Activated naive CD8-positive, alpha-beta T cell treated with anti-CD3 and anti-CD28 coated beads, Interleukin-2, amount 50 U/mL, for 16 hours (primary cell): ENCODE measurements around the gene KNSTRN.
A peak's percentile ranks its signal among the peaks of the same experiment; 100 is the strongest.

Source experiments
- DNase-seq: peaks from one replicate; pipeline ENCODE4 v3.0.0-alpha.2; 2020; ENCODE audit warnings: low read depth, low spot score

The KNSTRN gene

DNA sequence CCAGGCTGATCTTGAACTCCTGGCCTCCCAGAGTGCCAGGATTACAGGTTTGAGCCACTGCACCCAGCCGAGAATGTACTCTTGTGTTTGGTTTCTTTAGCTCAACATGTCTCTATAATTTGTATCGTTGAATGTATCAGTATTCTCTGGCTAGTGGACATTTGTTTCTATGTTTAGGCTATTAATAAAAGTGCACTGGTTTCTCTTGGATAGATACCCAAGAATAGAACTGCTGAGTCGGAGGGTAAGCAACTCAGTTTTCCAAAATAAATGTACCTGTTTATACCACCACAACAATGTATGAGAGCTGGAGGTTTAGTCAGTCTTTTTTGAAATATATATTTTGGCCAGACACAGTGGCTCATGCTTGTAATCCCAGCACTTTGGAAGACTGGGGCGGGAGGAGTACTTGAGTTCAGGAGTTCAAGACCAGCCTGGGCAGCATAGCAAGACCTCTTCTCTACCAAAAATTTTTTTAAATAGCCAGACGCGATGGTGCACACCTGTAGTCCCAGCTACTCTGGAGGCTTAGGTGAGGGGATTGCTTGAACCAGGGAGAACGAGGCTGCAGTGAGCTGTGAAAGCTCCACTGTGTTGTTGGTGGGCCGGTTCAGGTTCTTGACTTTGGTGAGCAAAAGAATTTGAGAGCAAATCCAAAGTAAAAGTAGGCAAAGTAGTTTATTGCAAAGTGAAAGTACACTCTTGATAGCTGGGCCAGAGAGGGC is 15.3 kb downstream of the KNSTRN start:
- no peak for DNase-seq

DNA sequence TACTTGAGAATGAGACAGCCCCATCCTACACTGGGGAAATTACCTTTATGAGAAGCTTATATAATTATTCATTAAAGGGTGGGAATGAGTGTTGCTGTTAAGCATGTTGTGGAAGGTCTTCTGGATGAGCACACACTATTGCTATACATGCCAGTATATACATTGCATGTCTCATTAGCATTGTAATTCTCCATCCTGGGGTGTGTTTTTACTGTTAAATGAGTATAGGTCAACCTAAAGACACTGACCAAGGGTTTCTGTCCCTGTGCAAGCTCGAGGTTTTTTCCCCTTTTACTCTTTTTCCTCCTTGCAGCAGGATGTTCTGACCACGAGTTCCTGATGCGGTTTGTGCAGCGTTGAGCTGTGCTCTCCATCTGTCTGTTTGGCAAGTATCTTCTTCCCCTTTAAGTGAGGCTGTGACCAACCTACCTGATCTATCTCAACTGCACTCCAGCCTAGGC is 15.9 kb downstream of the KNSTRN start:
- DNase-seq, result no peak

- no peak for DNase-seq
Observed at GRCh38 chr15:40399370-40399769, 16.8 kb downstream of the KNSTRN start.

DNA sequence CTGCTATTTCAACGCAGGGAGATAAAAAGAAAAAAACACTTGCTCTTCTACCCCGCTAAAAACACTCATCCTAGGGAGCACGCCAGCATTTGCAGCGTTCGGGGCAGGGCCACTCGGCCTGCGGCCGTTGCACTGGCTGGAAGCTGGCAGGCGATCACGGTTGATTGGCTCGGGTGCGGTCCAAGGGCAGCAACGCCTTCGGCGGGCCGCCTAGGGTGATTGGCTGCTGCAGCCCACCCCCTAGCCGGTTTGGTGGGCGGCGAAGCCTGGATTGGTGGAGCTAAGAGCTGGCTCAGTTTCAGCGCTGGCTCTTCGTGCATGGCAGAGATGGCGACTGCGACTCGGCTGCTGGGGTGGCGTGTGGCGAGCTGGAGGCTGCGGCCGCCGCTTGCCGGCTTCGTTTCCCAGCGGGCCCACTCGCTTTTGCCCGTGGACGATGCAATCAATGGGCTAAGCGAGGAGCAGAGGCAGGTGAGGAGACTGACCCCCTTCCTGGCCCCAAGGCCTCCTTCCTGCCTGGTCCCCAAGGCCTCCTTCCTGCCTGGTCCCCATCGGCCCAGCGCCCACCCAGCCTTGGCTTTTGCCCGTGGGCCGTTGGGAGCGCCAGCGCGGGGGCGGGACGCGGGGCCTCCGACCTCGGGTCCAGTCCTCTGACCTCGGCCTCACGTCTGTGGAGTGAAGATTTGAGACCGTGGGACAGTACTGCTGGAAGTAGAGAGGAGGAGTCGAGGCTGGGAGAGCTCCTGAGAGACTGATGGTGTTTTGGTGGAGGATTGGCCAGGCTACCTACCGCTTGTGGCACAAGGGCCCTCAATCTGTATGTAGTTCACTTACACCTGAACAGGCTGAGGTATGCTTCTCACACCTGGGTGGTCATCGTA is 23.2 kb downstream of the KNSTRN start, which contains the start of gene IVD:
TSS of gene IVD (plus strand) at position 295 of the 881 bp plus-strand sequence. CDS start at position 328, 33 bp downstream.
- peak; percentile 89 for DNase-seq

- DNase-seq, result no peak
Observed at GRCh38 chr15:40407330-40407990, 24.9 kb downstream of the KNSTRN start.

DNA sequence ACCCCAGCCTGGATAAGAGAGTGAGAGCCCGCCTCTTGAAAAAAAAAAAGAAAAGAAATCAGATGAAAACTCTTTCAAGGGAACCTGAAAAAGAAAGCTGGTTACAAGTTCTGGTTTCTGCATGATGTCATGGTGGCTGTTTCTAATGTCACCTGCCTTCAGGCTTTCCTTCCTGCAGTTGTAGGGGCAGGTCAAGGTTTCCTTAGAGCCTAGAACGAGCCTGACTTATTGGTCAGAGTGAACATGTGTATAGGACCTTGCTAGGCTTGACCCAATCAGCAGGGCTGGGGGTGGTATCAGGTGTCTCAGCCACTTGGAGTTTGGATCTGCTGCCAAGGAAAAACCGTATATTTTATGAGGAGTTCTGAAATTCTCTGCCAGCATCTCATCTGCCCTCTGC is 26.8 kb downstream of the KNSTRN start:
- DNase-seq, result no peak

GRCh38 chr15:40410476-40410875 is 28.0 kb downstream of the KNSTRN start:
- no peak for DNase-seq

DNA sequence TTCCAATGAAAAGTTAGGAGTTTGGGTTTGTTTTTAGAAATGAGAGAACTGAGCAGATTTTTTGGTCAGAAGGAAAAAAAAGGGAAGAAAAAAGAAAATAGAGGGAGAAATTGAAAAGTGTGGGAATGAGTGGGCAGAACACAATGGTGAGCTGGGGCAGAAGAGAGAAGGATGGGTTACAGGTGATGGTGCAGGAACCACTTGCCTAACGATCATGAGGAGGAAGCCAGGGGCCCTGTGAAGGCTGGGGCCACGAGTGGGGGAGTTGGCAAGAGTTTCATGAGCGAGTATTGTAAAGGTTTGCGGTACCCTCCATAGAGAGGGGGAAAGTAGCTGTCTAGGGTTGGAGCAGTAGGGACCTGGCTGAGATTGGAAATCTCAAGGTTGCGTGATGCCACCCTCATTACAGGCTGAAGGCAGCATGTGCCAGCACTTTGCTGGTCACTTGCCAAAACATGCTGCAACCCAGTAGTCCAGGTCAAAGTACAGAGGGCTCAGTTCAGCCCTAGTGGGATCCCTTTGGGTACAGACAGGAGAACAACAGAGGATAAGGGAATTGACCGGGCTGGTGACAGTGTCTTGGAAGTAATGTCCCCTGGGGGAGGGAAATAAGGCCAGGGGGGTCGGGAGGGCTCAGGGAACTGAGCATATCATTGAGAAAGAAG is 29.7 kb downstream of the KNSTRN start:
- no peak for DNase-seq

- DNase-seq, result no peak
Observed at GRCh38 chr15:40413036-40413435, 30.5 kb downstream of the KNSTRN start.

DNA sequence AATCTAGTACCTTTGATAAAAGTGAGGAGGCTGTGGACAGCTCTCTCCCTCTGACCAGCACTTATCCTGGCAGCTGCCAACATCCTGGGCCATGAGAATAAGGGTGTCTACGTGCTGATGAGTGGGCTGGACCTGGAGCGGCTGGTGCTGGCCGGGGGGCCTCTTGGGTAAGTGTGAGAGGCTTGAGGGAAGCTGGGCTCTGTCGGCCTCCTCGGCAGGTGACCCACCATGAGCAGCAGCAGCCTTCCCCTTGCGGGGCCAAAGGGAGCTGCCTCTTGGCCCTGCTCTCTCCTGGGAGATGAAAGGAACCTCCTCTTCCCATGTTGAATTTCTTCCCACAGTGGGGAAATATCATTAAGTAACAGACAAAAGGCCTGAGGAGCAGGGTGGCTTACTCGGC is 32.3 kb downstream of the KNSTRN start:
- DNase-seq, result no peak

DNA sequence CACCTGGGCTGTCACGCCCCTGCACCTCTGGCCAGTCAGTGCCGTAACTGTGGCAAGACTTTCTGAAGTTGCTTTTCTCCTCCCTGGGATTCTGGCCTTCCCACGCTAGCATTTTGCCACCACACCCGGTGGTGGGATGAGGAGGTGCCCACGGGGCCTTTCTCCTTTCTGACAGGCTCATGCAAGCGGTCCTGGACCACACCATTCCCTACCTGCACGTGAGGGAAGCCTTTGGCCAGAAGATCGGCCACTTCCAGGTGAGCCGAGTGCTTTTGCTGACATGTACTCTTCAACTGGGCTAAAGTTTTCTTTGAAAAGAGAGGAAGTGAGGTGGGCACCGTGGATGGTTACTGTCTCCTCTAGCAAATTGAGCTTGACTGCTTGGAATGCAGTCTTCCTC is 32.7 kb downstream of the KNSTRN start:
- DNase-seq, result no peak

GRCh38 chr15:40416056-40416455 is 33.5 kb downstream of the KNSTRN start:
- no peak for DNase-seq

GRCh38 chr15:40418126-40418525 is 35.6 kb downstream of the KNSTRN start:
- no peak for DNase-seq

DNA sequence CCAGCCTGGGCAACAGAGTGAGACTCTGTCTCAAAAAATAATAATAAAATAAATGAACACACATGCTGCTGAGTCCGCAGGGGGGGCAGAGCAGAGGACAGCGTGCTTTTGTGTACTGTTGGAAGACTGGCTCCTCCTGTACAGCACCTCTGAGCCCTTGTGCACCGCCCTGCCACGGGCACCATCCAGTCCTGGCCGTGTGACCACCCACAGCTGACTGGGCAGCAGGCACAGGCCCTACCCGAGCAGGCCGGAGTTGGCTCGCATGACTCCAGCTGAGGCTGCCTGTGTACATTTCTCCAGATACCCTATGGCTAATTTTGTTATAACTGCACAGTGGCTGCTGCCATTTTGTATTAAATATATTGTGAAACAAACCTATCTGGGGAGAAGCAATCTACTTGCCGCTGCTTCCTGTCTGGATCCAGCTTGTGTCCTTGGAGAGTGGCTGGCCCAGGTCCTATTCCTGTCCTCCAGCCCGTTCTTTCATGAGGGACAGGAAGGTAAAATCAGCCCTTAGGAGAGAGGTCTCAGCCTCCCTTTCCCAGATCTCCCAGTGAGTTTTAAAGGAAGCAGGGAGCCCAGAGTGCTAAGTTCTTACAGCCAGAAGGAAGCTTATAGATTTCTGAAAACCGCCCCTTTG is 37.7 kb downstream of the KNSTRN start:
- DNase-seq, result no peak

GRCh38 chr15:40420793-40421192 is 38.3 kb downstream of the KNSTRN start:
- no peak for DNase-seq

GRCh38 chr15:40421246-40422157 is 39.0 kb downstream of the KNSTRN start:
- DNase-seq, result peak; percentile 64

- no peak for DNase-seq
Observed at GRCh38 chr15:40424483-40425115, 42.1 kb downstream of the KNSTRN start.

DNA sequence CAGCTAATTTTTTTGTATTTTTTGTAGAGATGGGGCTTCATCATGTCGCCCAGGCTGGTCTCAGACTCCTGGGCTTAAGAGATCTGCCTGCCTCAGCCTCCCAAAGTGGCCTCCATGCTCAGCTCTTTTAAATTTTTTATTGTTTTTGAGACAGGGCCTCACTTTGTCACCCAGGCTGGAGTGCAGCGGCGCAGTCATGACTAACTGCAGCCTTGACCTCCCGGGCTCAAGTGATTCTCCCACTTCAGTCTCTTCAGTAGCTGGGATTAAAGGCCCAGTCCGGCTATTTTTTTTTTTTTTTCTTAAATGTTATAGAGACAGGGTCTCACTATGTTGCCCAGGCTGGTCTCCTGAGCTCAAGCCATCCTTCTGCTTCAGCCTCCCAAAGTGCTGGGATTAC is 43.2 kb downstream of the KNSTRN start:
- DNase-seq, result no peak

DNA sequence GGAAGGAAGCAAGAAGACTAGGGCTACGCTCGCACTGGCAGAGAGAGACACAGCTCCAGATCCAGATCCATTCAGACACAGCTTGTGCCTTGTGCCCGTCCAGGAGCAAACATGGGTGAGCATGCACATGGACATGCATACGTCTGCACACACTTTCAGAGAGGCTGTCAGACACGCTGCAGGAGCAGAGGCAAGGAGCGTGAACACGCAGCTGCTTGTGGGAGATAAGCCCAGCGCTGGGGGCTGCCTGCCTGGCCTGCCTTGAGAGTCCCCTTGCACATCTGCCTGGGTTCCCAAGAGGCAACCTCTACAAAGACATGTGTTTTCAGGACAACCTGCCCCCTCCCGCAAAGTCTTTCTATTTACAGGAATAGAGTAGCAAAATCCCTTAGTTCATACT is 44.7 kb downstream of the KNSTRN start:
- no peak for DNase-seq

DNA sequence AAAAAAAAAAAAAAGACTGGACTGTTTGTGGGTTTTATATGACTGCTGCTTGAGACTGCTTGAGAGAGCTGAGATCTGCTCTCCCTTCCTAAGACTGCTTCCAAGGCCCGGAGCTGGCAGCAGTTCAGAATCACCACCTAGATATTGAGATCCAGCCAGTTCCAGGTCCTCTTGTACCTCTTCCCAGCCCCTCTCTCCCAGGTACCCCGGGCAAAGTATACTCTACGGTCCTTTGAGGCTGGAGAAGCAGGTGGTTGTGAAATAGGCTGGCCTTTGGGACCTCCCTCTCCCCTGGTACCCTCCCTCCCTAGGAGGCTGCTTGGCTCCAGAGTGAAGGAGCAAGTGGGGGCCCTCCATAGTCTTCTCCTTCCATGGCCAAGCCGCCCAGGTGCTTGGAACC is 45.7 kb downstream of the KNSTRN start:
- DNase-seq, result no peak
